Sigmoid colon (tissue), 7 donors: Measurements from ENCODE around the gene COBLL1. TPM values are rescaled to one million over a fixed set of nuclear protein-coding genes. Genes with fewer than 3 reads are reported as not detected.
A peak's percentile ranks its signal among the peaks of the same experiment; 100 is the strongest.

ENCODE experiments used
- DNase-seq: peaks from one replicate; pipeline ENCODE4 v3.0.0-alpha.2; 2019
- H3K27ac ChIP-seq, 4 donors: fragments of 200-600 bp; sonication (generic); one replicate each; pipeline ENCODE4 v1.5.1; 2016 to 2019; ENCODE audit warnings: mild to moderate bottlenecking in 1 of 4
- H3K27me3 ChIP-seq, 3 donors: fragments of 200-600 bp; sonication (generic); one replicate each; pipeline ENCODE4 v1.5.1; 2019; ENCODE audit warnings: mild to moderate bottlenecking in 1 of 3
- H3K36me3 ChIP-seq, 4 donors: fragments of 200-600 bp; sonication (generic); one replicate each; pipeline ENCODE4 v1.5.1; 2016 to 2019
- H3K4me1 ChIP-seq, 4 donors: fragments of 200-600 bp; sonication (generic); one replicate each; pipeline ENCODE4 v1.5.1; 2017 to 2019
- H3K4me3 ChIP-seq, 4 donors: fragments of 200-600 bp; sonication (generic); one replicate each; pipeline ENCODE4 v1.5.1; 2017 to 2019; ENCODE audit warnings: mild to moderate bottlenecking in 2 of 4, moderate library complexity in 1 of 4
- H3K9me3 ChIP-seq, 4 donors: fragments of 200-600 bp in 3 of 4; sonication (generic) in 3 of 4; one replicate each; pipeline versions ENCODE4 v1.5.1 to v1.6.1; 2013 to 2019
- CTCF ChIP-seq, 4 experiments: fragments of 450-650 bp in 3 of 4; fragments of 200-600 bp in 1 of 4; IDR thresholded peaks; one replicate each; pipeline ENCODE4 v1.5.1; 2016 to 2019; ENCODE audit warnings: antibody characterized with exemption in 4 of 4, mild to moderate bottlenecking in 3 of 4, moderate library complexity in 2 of 4
- EP300 ChIP-seq, 4 donors: sonication (generic); formaldehyde crosslinking; IDR thresholded peaks; one replicate each; pipeline ENCODE4 v1.6.1; 2017; ENCODE audit warnings: antibody characterized with exemption in 4 of 4
- POLR2A ChIP-seq, 2 donors: fragments of 450-650 bp; IDR thresholded peaks; one replicate each; pipeline ENCODE4 v1.6.1; 2016; ENCODE audit warnings: antibody characterized with exemption in 2 of 2, mild to moderate bottlenecking in 2 of 2, moderate library complexity in 2 of 2
- POLR2AphosphoS5 ChIP-seq, 4 donors: sonication (generic); formaldehyde crosslinking; IDR thresholded peaks; one replicate each; pipeline ENCODE4 v1.6.1; 2017; ENCODE audit warnings: antibody characterized with exemption in 4 of 4
- WGBS, 2 donors: extraction: QIAGEN DNeasy Blood & Tissue Kit; methylation state at CpG; one replicate each; pipeline ENCODE4 v1.1.7; 2013; 5-methylcytosine and 5-hydroxymethylcytosine counted together
- intact Hi-C: fragments of 100-400 bp; cut with DNase I; formaldehyde crosslinking; loops from one replicate; pipeline ENCODE4 v1.15.1; 2023
- polyA plus RNA-seq, 3 donors: library from polyadenylated mRNA; stranded (reverse); fragments of 200-250 nt; gene quantifications; one replicate each; pipeline ENCODE4 v1.2.3, GENCODE V29; 2013
- total RNA-seq, 4 donors: library from RNA; depleted of rRNA; stranded (reverse); fragments of >200 nt; gene quantifications; one replicate each; pipeline ENCODE4 v1.1.0, GENCODE V29; 2016
- donor health status: healthy with polysubstance abuse.
- donor health status: Bipolar disorder and iron deficiency.
- donor health status: healthy.

The COBLL1 gene
- total and polyA plus RNA-seq, 7 donors, result 3.9 to 22.4 (median 17.6) TPM

GRCh38 chr2:164839914-164840457 is 1.6 kb downstream of the COBLL1 start:
- Histone ChIP-seq H3K36me3 (no peaks in the 10 kb centered on the region), H3K27me3 (no peaks in the 10 kb centered on the region), H3K4me3 (peak overlapping the region; percentile 69 to 79 (median 75)), H3K27ac (peak overlapping the region; percentile 92 to 98 (median 95)), H3K9me3 (no peaks in the 10 kb centered on the region), H3K4me1 (peaks cover 0 to 44% (median 12%) of the 10 kb centered on the region in 4 donors)
- intact Hi-C loops, result loop anchor here (5.0 to 10.0 kb wide), 3 partner anchors 58 to 275 kb away; no protein-coding TSS in a partner anchor
- no peak for DNase-seq
- peak in 1 of 4 donors; percentile 37 for TF ChIP-seq POLR2AphosphoS5 (IDR thresholded peaks at IDR 0.05)
- no peak for TF ChIP-seq EP300 (IDR thresholded peaks at IDR 0.05)
- no peak for TF ChIP-seq POLR2A (IDR thresholded peaks at IDR 0.05)
- no peak for TF ChIP-seq CTCF (IDR thresholded peaks at IDR 0.05)
- WGBS, 2 donors, result 6 to 18% methylated on average over 8 of the region's 8 CpGs

GRCh38 chr2:164837807-164838206 is 3.8 kb downstream of the COBLL1 start:
- peaks cover 0 to 55% (median 15%) of the 10 kb centered on the region in 4 donors for H3K4me1 ChIP-seq
- H3K36me3 ChIP-seq, result no peaks in the 10 kb centered on the region
- peak overlapping the region in 3 of 4 donors; percentile 29 to 98 (median 98) for H3K27ac ChIP-seq
- H3K4me3 ChIP-seq, result no peak overlapping the region
- 90 to 94% methylated on average over 3 of the region's 3 CpGs for WGBS, 2 donors
- H3K9me3 ChIP-seq, result no peaks in the 10 kb centered on the region
- TF ChIP-seq EP300 (IDR thresholded peaks at IDR 0.05) (no peak), POLR2A (IDR thresholded peaks at IDR 0.05) (no peak), CTCF (IDR thresholded peaks at IDR 0.05) (no peak)
- H3K27me3 ChIP-seq, result no peaks in the 10 kb centered on the region
- intact Hi-C loops, result no loop called here
- DNase-seq, result no peak

GRCh38 chr2:164836907-164837306 is 4.7 kb downstream of the COBLL1 start:
- 82 to 84% methylated on average over 3 of the region's 3 CpGs for WGBS, 2 donors
- no peak for DNase-seq
- TF ChIP-seq EP300 (IDR thresholded peaks at IDR 0.05), result no peak
- no peak for TF ChIP-seq CTCF (IDR thresholded peaks at IDR 0.05)
- TF ChIP-seq POLR2AphosphoS5 (IDR thresholded peaks at IDR 0.05), result no peak
- TF ChIP-seq POLR2A (IDR thresholded peaks at IDR 0.05), result no peak
- Histone ChIP-seq H3K27ac (peak overlapping the region in 1 of 4 donors; percentile 11), H3K27me3 (no peaks in the 10 kb centered on the region), H3K4me1 (peaks cover 0 to 50% (median 10%) of the 10 kb centered on the region in 4 donors), H3K36me3 (no peaks in the 10 kb centered on the region), H3K9me3 (no peaks in the 10 kb centered on the region), H3K4me3 (no peak overlapping the region)
- intact Hi-C loops, result no loop called here

DNA sequence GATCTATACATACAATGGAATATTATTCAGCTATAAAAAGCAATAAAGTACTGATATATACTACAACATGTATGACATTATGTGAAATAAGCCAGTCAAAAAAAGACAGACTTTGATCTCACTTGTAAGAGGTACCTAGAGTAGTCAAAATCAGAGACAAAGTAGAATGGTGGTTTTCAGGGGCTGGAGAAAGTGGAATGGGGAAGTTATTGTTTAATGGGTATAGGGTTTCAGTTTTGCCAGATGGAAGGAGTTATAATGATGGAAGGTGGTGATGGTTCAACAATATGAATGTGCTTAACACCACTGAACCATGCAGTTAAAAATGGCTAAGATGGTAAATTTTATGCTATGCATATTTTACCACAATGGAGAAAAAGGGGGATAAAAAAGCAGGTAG is 6.3 kb downstream of the COBLL1 start:
- H3K9me3 ChIP-seq, result no peaks in the 10 kb centered on the region
- no peak for TF ChIP-seq EP300 (IDR thresholded peaks at IDR 0.05)
- no peak for TF ChIP-seq CTCF (IDR thresholded peaks at IDR 0.05)
- no peak for TF ChIP-seq POLR2A (IDR thresholded peaks at IDR 0.05)
- no peak for TF ChIP-seq POLR2AphosphoS5 (IDR thresholded peaks at IDR 0.05)
- no peak for DNase-seq
- peak overlapping the region in 1 of 4 donors; percentile 24 for H3K27ac ChIP-seq
- H3K4me3 ChIP-seq, result no peak overlapping the region
- H3K36me3 ChIP-seq, result no peaks in the 10 kb centered on the region
- no peaks in the 10 kb centered on the region for H3K27me3 ChIP-seq
- peaks cover 0 to 46% (median 10%) of the 10 kb centered on the region in 4 donors for H3K4me1 ChIP-seq
- intact Hi-C loops, result no loop called here

- 92 to 96% methylated on average over 4 of the region's 4 CpGs for WGBS, 2 donors
- Histone ChIP-seq H3K36me3 (no peaks in the 10 kb centered on the region), H3K27ac (peak overlapping the region in 2 of 4 donors; percentile 6 to 15), H3K4me3 (no peak overlapping the region), H3K27me3 (no peaks in the 10 kb centered on the region), H3K9me3 (no peaks in the 10 kb centered on the region), H3K4me1 (peaks cover 0 to 18% (median 3%) of the 10 kb centered on the region in 4 donors)
- intact Hi-C loops, result no loop called here
- DNase-seq, result no peak
- TF ChIP-seq POLR2AphosphoS5 (IDR thresholded peaks at IDR 0.05), result no peak
- TF ChIP-seq CTCF (IDR thresholded peaks at IDR 0.05), result no peak
- TF ChIP-seq POLR2A (IDR thresholded peaks at IDR 0.05), result no peak
These were observed 9.7 kb downstream of the COBLL1 start for GRCh38 chr2:164831887-164832286.
